Activated T-helper 1 cell treated with anti-CD3 and anti-CD28 coated beads, Interleukin-12 subunit alpha, Interleukin-12 subunit beta, Interleukin-2, Interleukin-4 antibody, amounts not matched to agents 30 ng/mL and 10 ng/mL and 1 ng/mL, durations not matched to agents 14 hours and 24 hours and 36 hours (primary cell): ENCODE measurements around the gene TARS2. TPM values are rescaled to one million over a fixed set of nuclear protein-coding genes. Genes with fewer than 3 reads are reported as not detected.

Source experiments
- DNase-seq: peaks from one replicate; pipeline ENCODE4 v3.0.0; 2021; ENCODE audit warnings: low spot score
- H3K27ac Mint-ChIP-seq: one replicate; pipeline ENCODE4 v1.8.0; 2021; ENCODE audit warnings: mild to moderate bottlenecking, mixed read lengths
- H3K27me3 Mint-ChIP-seq: one replicate; pipeline ENCODE4 v1.8.0; 2022; ENCODE audit warnings: mild to moderate bottlenecking, moderate library complexity, mixed read lengths; ENCODE audit not compliant: insufficient read depth
- H3K36me3 Mint-ChIP-seq: one replicate; pipeline ENCODE4 v1.8.0; 2021; ENCODE audit warnings: low read depth, mixed read lengths
- H3K4me1 Mint-ChIP-seq: one replicate; pipeline ENCODE4 v1.8.0; 2021; ENCODE audit warnings: low read depth, mixed read lengths
- H3K4me3 Mint-ChIP-seq: one replicate; pipeline ENCODE4 v1.8.0; 2021; ENCODE audit warnings: mild to moderate bottlenecking, moderate library complexity, mixed read lengths
- H3K9me3 Mint-ChIP-seq: one replicate; pipeline ENCODE4 v1.8.0; 2021; ENCODE audit warnings: mixed read lengths
- intact Hi-C: fragments of 100-400 bp; cut with micrococcal nuclease; formaldehyde crosslinking; loops from one replicate; pipeline ENCODE4 v1.15.1; 2024
- total RNA-seq: library from RNA; stranded (reverse); gene quantifications from 2 replicates; pipeline ENCODE4 v1.2.3, GENCODE V29; 2022

TARS2 gene
- total RNA-seq, 1 donor from 2014 or later = 77.4 TPM

- H3K9me3 Mint-ChIP-seq = no peaks in the 10 kb centered on the region
- H3K36me3 Mint-ChIP-seq = peaks cover 1% of the 10 kb centered on the region
- H3K4me3 Mint-ChIP-seq = no peak overlapping the region
- intact Hi-C loops = loop anchor here (10.0 kb wide), 1 partner anchor 347 kb away; no protein-coding TSS in a partner anchor
- peaks cover 6% of the 10 kb centered on the region for H3K4me1 Mint-ChIP-seq
- no peak overlapping the region for H3K27ac Mint-ChIP-seq
- DNase-seq = no peak
- no peaks in the 10 kb centered on the region for H3K27me3 Mint-ChIP-seq
These were observed 9.5 kb upstream of the TARS2 start for GRCh38 chr1:150477733-150478132.

- DNase-seq = no peak
- intact Hi-C loops = loop anchor here (10.0 kb wide), 1 partner anchor 345 kb away; no protein-coding TSS in a partner anchor
- Mint-ChIP-seq H3K9me3 (no peaks in the 10 kb centered on the region), H3K4me1 (peaks cover 6% of the 10 kb centered on the region), H3K36me3 (no peaks in the 10 kb centered on the region), H3K4me3 (no peak overlapping the region), H3K27me3 (no peaks in the 10 kb centered on the region), H3K27ac (no peak overlapping the region)
These were observed 7.8 kb upstream of the TARS2 start for GRCh38 chr1:150479370-150479769.

- Mint-ChIP-seq H3K4me3 (no peak overlapping the region), H3K27me3 (no peaks in the 10 kb centered on the region), H3K9me3 (no peaks in the 10 kb centered on the region), H3K27ac (no peak overlapping the region), H3K36me3 (no peaks in the 10 kb centered on the region), H3K4me1 (peaks cover 10% of the 10 kb centered on the region)
- intact Hi-C loops = loop anchor here (10.0 kb wide), 1 partner anchor 345 kb away; no protein-coding TSS in a partner anchor
- no peak for DNase-seq
These were observed 7.3 kb upstream of the TARS2 start for GRCh38 chr1:150479927-150480352.

- intact Hi-C loops = no loop called here
- DNase-seq = no peak
- no peak overlapping the region for H3K4me3 Mint-ChIP-seq
- no peak overlapping the region for H3K27ac Mint-ChIP-seq
- peaks cover 34% of the 10 kb centered on the region for H3K4me1 Mint-ChIP-seq
- H3K36me3 Mint-ChIP-seq = peaks cover 13% of the 10 kb centered on the region
- no peaks in the 10 kb centered on the region for H3K9me3 Mint-ChIP-seq
- H3K27me3 Mint-ChIP-seq = no peaks in the 10 kb centered on the region
These were observed 2.8 kb upstream of the TARS2 start for GRCh38 chr1:150484431-150484830.

- peaks cover 15% of the 10 kb centered on the region for H3K36me3 Mint-ChIP-seq
- H3K27me3 Mint-ChIP-seq = no peaks in the 10 kb centered on the region
- H3K4me3 Mint-ChIP-seq = no peak overlapping the region
- H3K9me3 Mint-ChIP-seq = no peaks in the 10 kb centered on the region
- peaks cover 35% of the 10 kb centered on the region for H3K4me1 Mint-ChIP-seq
- DNase-seq = no peak
- intact Hi-C loops = loop anchor here (5.0 kb wide), 3 partner anchors 142 to 522 kb away; partner anchors contain the start of genes ENSA, MINDY1, PRUNE1 and SETDB1
- peak overlapping the region; percentile 49 for H3K27ac Mint-ChIP-seq
These were observed 2.4 kb upstream of the TARS2 start for GRCh38 chr1:150484861-150485260.

GRCh38 chr1:150487763-150488115, 520 bp downstream of the TARS2 start:
- Mint-ChIP-seq H3K9me3 (no peaks in the 10 kb centered on the region), H3K27ac (peak overlapping the region; percentile 95), H3K4me3 (peak overlapping the region; percentile 98), H3K27me3 (no peaks in the 10 kb centered on the region), H3K36me3 (peaks cover 33% of the 10 kb centered on the region), H3K4me1 (peaks cover 35% of the 10 kb centered on the region)
- DNase-seq = no peak
- intact Hi-C loops = loop anchor here (1.0 to 5.0 kb wide), 13 partner anchors 23 to 520 kb away; partner anchors contain the start of genes ANP32E, APH1A, ARNT and ENSA

GRCh38 chr1:150493175-150493574, 6.0 kb downstream of the TARS2 start:
- Mint-ChIP-seq H3K4me1 (peaks cover 13% of the 10 kb centered on the region), H3K9me3 (no peaks in the 10 kb centered on the region), H3K4me3 (no peak overlapping the region), H3K27ac (no peak overlapping the region), H3K27me3 (no peaks in the 10 kb centered on the region), H3K36me3 (peaks cover 53% of the 10 kb centered on the region)
- no peak for DNase-seq
- intact Hi-C loops = no loop called here

- no peak for DNase-seq
- no peaks in the 10 kb centered on the region for H3K4me1 Mint-ChIP-seq
- H3K27ac Mint-ChIP-seq = no peak overlapping the region
- no peak overlapping the region for H3K4me3 Mint-ChIP-seq
- intact Hi-C loops = no loop called here
- no peaks in the 10 kb centered on the region for H3K9me3 Mint-ChIP-seq
- peaks cover 33% of the 10 kb centered on the region for H3K36me3 Mint-ChIP-seq
- no peaks in the 10 kb centered on the region for H3K27me3 Mint-ChIP-seq
These were observed 11.1 kb downstream of the TARS2 start for GRCh38 chr1:150498342-150498741.

- H3K36me3 Mint-ChIP-seq = peaks cover 24% of the 10 kb centered on the region
- no peaks in the 10 kb centered on the region for H3K9me3 Mint-ChIP-seq
- H3K4me1 Mint-ChIP-seq = peaks cover 5% of the 10 kb centered on the region
- DNase-seq = no peak
- no peak overlapping the region for H3K27ac Mint-ChIP-seq
- no peak overlapping the region for H3K4me3 Mint-ChIP-seq
- no peaks in the 10 kb centered on the region for H3K27me3 Mint-ChIP-seq
- intact Hi-C loops = no loop called here
These were observed 18.2 kb downstream of the TARS2 start for GRCh38 chr1:150505431-150505830.

- Mint-ChIP-seq H3K4me3 (no peak within 1 kb of the TSS), H3K27ac (peak within 1 kb of the TSS; percentile 45), H3K4me1 (peaks cover 5% of the 10 kb centered on the region), H3K36me3 (peaks cover 22% of the 10 kb centered on the region), H3K27me3 (no peaks in the 10 kb centered on the region), H3K9me3 (no peaks in the 10 kb centered on the region)
- intact Hi-C loops = no loop called here
- no peak for DNase-seq
These were observed 21.0 kb downstream of the TARS2 start, which contains the start of gene ECM1 for GRCh38 chr1:150507912-150508864. Gene ECM1, plus strand, starts transcription at chr1:150508109. Its CDS starts 101 bp downstream, at chr1:150508210.

GRCh38 chr1:150508982-150509381, 21.8 kb downstream of the TARS2 start:
- no peak overlapping the region for H3K27ac Mint-ChIP-seq
- peaks cover 5% of the 10 kb centered on the region for H3K4me1 Mint-ChIP-seq
- no peak overlapping the region for H3K4me3 Mint-ChIP-seq
- intact Hi-C loops = no loop called here
- DNase-seq = no peak
- H3K9me3 Mint-ChIP-seq = no peaks in the 10 kb centered on the region
- peaks cover 24% of the 10 kb centered on the region for H3K36me3 Mint-ChIP-seq
- no peaks in the 10 kb centered on the region for H3K27me3 Mint-ChIP-seq

GRCh38 chr1:150511551-150511950, 24.3 kb downstream of the TARS2 start:
- H3K9me3 Mint-ChIP-seq = no peaks in the 10 kb centered on the region
- intact Hi-C loops = no loop called here
- peaks cover 17% of the 10 kb centered on the region for H3K4me1 Mint-ChIP-seq
- H3K36me3 Mint-ChIP-seq = peaks cover 13% of the 10 kb centered on the region
- no peaks in the 10 kb centered on the region for H3K27me3 Mint-ChIP-seq
- DNase-seq = no peak
- no peak overlapping the region for H3K4me3 Mint-ChIP-seq
- H3K27ac Mint-ChIP-seq = no peak overlapping the region

GRCh38 chr1:150511985-150512660, 24.9 kb downstream of the TARS2 start:
- Mint-ChIP-seq H3K4me1 (peaks cover 21% of the 10 kb centered on the region), H3K27ac (no peak overlapping the region), H3K4me3 (no peak overlapping the region), H3K9me3 (no peaks in the 10 kb centered on the region), H3K27me3 (no peaks in the 10 kb centered on the region), H3K36me3 (peaks cover 10% of the 10 kb centered on the region)
- DNase-seq = no peak
- intact Hi-C loops = no loop called here
